Measurements from ENCODE around the gene DTNBP1.
A peak's percentile ranks its signal among the peaks of the same experiment; 100 is the strongest.

DTNBP1 gene

DNA sequence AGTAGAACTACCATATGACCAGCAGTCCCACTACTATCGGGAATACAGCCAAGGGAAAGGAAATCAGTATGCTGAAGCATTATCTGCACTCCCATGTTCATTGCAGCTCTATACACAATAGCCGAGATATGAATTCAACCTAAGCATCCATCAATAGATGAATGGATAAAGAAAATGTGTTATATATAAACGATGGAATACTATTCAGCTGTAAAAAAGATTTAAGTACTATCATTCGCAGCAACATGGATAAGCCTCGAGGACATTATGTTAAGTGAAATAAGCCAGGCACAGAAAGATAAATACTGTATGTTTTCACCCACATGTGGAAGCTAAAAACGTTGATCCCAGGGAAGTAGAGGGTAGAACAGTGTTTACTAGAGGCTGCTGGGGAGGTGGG lies 44.1 kb downstream of the DTNBP1 start:
- H3K4me1 ChIP-seq (ENCODE audit: control insufficient read depth, insufficient read depth, low read length), result peaks cover 17% of the 10 kb centered on the region
- H3K36me3 ChIP-seq (ENCODE audit: control insufficient read depth in 2 of 2, insufficient read depth in 1 of 2, low read length in 2 of 2), result peaks cover 0 to 15% of the 10 kb centered on the region in 2 experiments; a peak in 2 of 3 replicates
- CTCF ChIA-PET, result interaction anchor here (0.6 to 1.8 kb wide), 3 partner anchors 13 to 589 kb away, joined by 3 to 4 read pairs (median 3); no protein-coding TSS in a partner anchor
- no peaks in the 10 kb centered on the region for H3K9me3 ChIP-seq (ENCODE audit: control insufficient read depth, insufficient read depth, low read depth, low read length)
- no peak overlapping the region for H3K4me3 ChIP-seq (ENCODE audit: low read depth, low read length)
- POLR2A ChIA-PET, result no interaction called here
- H3K27ac ChIP-seq (ENCODE audit: extremely low read depth, low read depth, low read length), result no peak overlapping the region
- TF ChIP-seq PRDM1 (tag by site-specific recombination; IDR thresholded peaks at IDR 0.05), result no peak
- no peak for TF ChIP-seq PRDM2 (tag by site-specific recombination; IDR thresholded peaks at IDR 0.05; ENCODE audit: borderline replicate concordance)
- no peak for TF ChIP-seq ZBTB1 (tag by site-specific recombination; IDR thresholded peaks at IDR 0.05)
- TF ChIP-seq ZNF146 (tag by site-specific recombination; IDR thresholded peaks at IDR 0.05), result peak; percentile 69

DNA sequence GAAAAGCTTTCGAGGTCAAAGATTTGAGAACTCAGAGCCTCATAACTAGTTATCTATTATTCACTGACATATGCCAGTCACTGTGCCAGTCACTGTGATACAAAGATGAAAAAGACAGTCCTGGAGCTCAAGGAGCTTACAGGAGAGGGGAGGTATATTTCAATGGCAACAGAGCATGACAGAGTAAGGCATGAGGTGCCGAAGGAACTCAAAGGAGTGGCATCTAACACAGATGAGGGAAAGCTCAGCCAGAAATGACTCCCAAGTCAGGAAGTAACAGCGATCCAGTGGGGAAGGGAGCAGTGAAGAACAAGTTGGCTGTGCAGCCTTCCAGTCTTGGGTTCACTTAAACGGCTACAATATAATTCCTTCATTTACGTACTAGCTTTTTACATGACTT lies 46.6 kb downstream of the DTNBP1 start:
- ChIA-PET POLR2A (interaction anchor here (0.6 kb wide), 1 partner anchor 111 kb away, joined by 4 read pairs; no protein-coding TSS in a partner anchor), CTCF (interaction anchor here (0.7 to 1.1 kb wide), 2 partner anchors 9 to 72 kb away, joined by 3 to 4 read pairs; no protein-coding TSS in a partner anchor)
- H3K36me3 ChIP-seq (ENCODE audit: control insufficient read depth in 2 of 2, insufficient read depth in 1 of 2, low read length in 2 of 2), result peaks cover 0 to 30% of the 10 kb centered on the region in 2 experiments; a peak in 2 of 3 replicates
- no peaks in the 10 kb centered on the region for H3K9me3 ChIP-seq (ENCODE audit: control insufficient read depth, insufficient read depth, low read depth, low read length)
- H3K4me3 ChIP-seq (ENCODE audit: low read depth, low read length), result no peak overlapping the region
- peaks cover 14% of the 10 kb centered on the region for H3K4me1 ChIP-seq (ENCODE audit: control insufficient read depth, insufficient read depth, low read length)
- H3K27ac ChIP-seq (ENCODE audit: extremely low read depth, low read depth, low read length), result no peak overlapping the region
- TF ChIP-seq, protein P1, sequence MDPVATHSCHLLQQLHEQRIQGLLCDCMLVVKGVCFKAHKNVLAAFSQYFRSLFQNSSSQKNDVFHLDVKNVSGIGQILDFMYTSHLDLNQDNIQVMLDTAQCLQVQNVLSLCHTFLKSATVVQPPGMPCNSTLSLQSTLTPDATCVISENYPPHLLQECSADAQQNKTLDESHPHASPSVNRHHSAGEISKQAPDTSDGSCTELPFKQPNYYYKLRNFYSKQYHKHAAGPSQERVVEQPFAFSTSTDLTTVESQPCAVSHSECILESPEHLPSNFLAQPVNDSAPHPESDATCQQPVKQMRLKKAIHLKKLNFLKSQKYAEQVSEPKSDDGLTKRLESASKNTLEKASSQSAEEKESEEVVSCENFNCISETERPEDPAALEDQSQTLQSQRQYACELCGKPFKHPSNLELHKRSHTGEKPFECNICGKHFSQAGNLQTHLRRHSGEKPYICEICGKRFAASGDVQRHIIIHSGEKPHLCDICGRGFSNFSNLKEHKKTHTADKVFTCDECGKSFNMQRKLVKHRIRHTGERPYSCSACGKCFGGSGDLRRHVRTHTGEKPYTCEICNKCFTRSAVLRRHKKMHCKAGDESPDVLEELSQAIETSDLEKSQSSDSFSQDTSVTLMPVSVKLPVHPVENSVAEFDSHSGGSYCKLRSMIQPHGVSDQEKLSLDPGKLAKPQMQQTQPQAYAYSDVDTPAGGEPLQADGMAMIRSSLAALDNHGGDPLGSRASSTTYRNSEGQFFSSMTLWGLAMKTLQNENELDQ (tag by site-specific recombination; IDR thresholded peaks at IDR 0.05; ENCODE audit: low read depth), result no peak
- no peak for TF ChIP-seq ZNF654 (tag by site-specific recombination; IDR thresholded peaks at IDR 0.05; ENCODE audit: low read depth)
- no peak for TF ChIP-seq KLF1 (tag by site-specific recombination; IDR thresholded peaks at IDR 0.05)
- no peak for TF ChIP-seq ZNF791 (tag by site-specific recombination; IDR thresholded peaks at IDR 0.05)
- TF ChIP-seq SP2 (tag by site-specific recombination; IDR thresholded peaks at IDR 0.05), result no peak
- TF ChIP-seq ZNF560 (tag by site-specific recombination; IDR thresholded peaks at IDR 0.05; ENCODE audit: borderline replicate concordance), result no peak
- TF ChIP-seq ZNF19 (tag by site-specific recombination; IDR thresholded peaks at IDR 0.05; ENCODE audit: low read depth), result no peak
- TF ChIP-seq, protein P2, sequence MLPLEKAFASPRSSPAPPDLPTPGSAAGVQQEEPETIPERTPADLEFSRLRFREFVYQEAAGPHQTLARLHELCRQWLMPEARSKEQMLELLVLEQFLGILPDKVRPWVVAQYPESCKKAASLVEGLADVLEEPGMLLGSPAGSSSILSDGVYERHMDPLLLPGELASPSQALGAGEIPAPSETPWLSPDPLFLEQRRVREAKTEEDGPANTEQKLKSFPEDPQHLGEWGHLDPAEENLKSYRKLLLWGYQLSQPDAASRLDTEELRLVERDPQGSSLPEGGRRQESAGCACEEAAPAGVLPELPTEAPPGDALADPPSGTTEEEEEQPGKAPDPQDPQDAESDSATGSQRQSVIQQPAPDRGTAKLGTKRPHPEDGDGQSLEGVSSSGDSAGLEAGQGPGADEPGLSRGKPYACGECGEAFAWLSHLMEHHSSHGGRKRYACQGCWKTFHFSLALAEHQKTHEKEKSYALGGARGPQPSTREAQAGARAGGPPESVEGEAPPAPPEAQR (tag by site-specific recombination; IDR thresholded peaks at IDR 0.05), result no peak
- TF ChIP-seq, protein P3, sequence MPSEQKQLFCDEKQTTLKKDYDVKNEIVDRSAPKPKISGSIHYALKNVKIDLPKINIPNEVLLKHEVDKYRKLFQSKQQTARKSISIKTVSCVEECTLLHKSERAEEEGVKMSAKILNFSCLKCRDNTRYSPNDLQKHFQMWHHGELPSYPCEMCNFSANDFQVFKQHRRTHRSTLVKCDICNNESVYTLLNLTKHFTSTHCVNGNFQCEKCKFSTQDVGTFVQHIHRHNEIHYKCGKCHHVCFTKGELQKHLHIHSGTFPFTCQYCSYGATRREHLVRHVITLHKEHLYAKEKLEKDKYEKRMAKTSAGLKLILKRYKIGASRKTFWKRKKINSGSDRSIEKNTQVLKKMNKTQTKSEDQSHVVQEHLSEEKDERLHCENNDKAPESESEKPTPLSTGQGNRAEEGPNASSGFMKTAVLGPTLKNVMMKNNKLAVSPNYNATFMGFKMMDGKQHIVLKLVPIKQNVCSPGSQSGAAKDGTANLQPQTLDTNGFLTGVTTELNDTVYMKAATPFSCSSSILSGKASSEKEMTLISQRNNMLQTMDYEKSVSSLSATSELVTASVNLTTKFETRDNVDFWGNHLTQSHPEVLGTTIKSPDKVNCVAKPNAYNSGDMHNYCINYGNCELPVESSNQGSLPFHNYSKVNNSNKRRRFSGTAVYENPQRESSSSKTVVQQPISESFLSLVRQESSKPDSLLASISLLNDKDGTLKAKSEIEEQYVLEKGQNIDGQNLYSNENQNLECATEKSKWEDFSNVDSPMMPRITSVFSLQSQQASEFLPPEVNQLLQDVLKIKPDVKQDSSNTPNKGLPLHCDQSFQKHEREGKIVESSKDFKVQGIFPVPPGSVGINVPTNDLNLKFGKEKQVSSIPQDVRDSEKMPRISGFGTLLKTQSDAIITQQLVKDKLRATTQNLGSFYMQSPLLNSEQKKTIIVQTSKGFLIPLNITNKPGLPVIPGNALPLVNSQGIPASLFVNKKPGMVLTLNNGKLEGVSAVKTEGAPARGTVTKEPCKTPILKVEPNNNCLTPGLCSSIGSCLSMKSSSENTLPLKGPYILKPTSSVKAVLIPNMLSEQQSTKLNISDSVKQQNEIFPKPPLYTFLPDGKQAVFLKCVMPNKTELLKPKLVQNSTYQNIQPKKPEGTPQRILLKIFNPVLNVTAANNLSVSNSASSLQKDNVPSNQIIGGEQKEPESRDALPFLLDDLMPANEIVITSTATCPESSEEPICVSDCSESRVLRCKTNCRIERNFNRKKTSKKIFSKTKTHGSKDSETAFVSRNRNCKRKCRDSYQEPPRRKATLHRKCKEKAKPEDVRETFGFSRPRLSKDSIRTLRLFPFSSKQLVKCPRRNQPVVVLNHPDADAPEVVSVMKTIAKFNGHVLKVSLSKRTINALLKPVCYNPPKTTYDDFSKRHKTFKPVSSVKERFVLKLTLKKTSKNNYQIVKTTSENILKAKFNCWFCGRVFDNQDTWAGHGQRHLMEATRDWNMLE (tag by site-specific recombination; conservative IDR thresholded peaks at IDR 0.05; ENCODE audit: low read depth), result no peak

Measured in HEK293 (cell line).